PFSK-1 (cell line): ENCODE data around the gene BSND.

ENCODE experiments used
- FOXP2 ChIP-seq: optimal IDR thresholded peaks from 2 replicates; pipeline ENCODE3; 2011; ENCODE audit warnings: borderline replicate concordance, control low read depth, inconsistent platforms; ENCODE audit not compliant: insufficient read depth; ENCODE audit errors: extremely low read length, extremely low read depth
- POLR2AphosphoS5 ChIP-seq: IDR thresholded peaks from 2 replicates; pipeline ENCODE4 v1.6.1; 2012; ENCODE audit warnings: low read depth, mild to moderate bottlenecking, control low read depth, low read length, moderate library complexity
- SIN3A ChIP-seq: IDR thresholded peaks from 2 replicates; pipeline ENCODE4 v1.6.1; 2012; ENCODE audit warnings: mild to moderate bottlenecking, low read length, moderate library complexity, borderline replicate concordance; ENCODE audit not compliant: insufficient read depth
- TAF1 ChIP-seq: IDR thresholded peaks from 2 replicates; pipeline ENCODE4 v1.6.1; 2012; ENCODE audit warnings: low read length, control low read depth, borderline replicate concordance; ENCODE audit not compliant: insufficient read depth
- TF ChIP-seq, protein P1 (sequence below), 2 experiments: IDR thresholded peaks; 2 replicates each; pipeline versions ENCODE4 v1.6.1 to v1.8.0; 2011 to 2012; ENCODE audit warnings: low read depth in 2 of 2, low read length in 2 of 2, control low read depth in 1 of 2, inconsistent platforms in 1 of 2, mild to moderate bottlenecking in 1 of 2, moderate library complexity in 1 of 2; ENCODE audit not compliant: insufficient read depth in 1 of 2

BSND gene

GRCh38 chr1:55043011-55043410 is 44.3 kb downstream of the BSND start:
- TF ChIP-seq, protein P1, sequence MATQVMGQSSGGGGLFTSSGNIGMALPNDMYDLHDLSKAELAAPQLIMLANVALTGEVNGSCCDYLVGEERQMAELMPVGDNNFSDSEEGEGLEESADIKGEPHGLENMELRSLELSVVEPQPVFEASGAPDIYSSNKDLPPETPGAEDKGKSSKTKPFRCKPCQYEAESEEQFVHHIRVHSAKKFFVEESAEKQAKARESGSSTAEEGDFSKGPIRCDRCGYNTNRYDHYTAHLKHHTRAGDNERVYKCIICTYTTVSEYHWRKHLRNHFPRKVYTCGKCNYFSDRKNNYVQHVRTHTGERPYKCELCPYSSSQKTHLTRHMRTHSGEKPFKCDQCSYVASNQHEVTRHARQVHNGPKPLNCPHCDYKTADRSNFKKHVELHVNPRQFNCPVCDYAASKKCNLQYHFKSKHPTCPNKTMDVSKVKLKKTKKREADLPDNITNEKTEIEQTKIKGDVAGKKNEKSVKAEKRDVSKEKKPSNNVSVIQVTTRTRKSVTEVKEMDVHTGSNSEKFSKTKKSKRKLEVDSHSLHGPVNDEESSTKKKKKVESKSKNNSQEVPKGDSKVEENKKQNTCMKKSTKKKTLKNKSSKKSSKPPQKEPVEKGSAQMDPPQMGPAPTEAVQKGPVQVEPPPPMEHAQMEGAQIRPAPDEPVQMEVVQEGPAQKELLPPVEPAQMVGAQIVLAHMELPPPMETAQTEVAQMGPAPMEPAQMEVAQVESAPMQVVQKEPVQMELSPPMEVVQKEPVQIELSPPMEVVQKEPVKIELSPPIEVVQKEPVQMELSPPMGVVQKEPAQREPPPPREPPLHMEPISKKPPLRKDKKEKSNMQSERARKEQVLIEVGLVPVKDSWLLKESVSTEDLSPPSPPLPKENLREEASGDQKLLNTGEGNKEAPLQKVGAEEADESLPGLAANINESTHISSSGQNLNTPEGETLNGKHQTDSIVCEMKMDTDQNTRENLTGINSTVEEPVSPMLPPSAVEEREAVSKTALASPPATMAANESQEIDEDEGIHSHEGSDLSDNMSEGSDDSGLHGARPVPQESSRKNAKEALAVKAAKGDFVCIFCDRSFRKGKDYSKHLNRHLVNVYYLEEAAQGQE (IDR thresholded peaks at IDR 0.05; ENCODE audit: insufficient read depth in 1 of 2, low read depth in 2 of 2, low read length in 2 of 2) = no peak
- TF ChIP-seq TAF1 (no peak), FOXP2 (no peak), POLR2AphosphoS5 (no peak), SIN3A (no peak)

DNA sequence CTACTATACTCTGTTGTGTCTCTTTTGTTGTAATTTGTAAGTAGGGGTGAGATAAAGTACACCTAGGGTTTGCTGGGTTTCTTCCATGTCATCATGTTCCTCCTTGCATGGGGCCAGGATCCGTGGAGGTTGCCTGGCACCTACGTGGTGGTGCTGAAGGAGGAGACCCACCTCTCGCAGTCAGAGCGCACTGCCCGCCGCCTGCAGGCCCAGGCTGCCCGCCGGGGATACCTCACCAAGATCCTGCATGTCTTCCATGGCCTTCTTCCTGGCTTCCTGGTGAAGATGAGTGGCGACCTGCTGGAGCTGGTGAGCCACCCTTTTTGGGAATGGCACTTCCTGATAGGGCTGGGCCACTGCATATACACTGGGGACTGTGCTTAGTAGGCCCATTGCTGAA is 45.0 kb downstream of the BSND start:
- TF ChIP-seq FOXP2 = no peak

DNA sequence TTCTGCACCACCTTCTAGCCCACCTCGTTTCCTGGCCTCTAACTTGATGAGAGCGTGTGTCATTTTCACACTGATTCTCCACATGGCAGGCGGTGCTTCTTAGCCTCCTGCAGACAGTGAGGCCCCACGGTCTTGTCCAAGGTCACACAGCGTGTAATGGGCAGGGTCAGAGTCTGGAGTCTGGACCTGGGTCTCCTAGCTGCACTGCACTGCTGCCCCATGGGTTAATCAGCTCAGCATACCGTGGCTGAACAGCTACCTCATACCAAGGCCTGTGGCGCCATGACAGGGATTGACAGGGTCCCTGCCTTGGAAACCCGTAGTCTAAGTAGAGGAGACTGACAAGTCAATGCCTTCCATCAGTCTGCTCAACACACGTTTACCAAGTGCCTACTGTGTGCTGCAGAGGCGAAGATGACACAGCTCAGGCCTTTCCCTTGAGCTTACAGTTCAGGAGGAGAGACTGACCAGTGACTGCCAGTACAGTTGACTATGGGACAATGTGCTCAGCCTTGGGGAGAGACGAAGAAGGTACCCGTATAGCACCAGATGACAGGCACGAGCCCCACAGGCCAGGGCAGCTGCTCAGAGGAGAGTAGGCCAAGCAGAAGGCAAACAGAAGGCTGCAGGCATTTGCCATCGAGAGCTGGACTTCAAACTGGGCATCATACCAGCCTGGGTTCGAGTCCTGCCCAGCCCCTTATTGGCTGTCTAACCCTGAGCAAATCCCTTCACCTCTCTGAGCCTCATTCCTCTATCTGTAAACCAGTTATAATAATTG is 46.1 kb downstream of the BSND start:
- TF ChIP-seq TAF1 (no peak), FOXP2 (no peak)

DNA sequence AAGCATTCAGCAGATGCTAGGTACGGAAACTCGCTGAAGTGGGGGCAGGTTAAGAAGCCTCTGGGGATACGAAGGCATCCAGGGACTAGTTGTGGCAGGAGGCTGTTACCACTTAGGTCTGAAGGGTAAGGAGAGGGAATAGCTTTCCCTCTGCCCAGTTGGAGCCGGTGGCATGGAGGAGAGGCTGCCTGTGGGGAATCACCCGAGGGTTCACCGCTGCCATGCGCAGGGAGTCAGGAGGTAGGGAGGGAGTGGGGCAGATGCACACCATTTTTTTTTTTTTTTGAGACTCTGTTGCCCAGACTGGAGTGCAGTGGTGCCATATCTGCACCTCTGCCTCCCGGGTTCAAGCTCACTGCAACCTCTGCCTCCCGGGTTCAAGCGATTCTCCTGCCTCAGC is 46.7 kb downstream of the BSND start:
- TF ChIP-seq SIN3A (no peak), FOXP2 (no peak), TAF1 (no peak), POLR2AphosphoS5 (no peak)
- TF ChIP-seq, protein P1 (IDR thresholded peaks at IDR 0.05; ENCODE audit: insufficient read depth in 1 of 2, low read depth in 2 of 2, low read length in 2 of 2) = no peak

DNA sequence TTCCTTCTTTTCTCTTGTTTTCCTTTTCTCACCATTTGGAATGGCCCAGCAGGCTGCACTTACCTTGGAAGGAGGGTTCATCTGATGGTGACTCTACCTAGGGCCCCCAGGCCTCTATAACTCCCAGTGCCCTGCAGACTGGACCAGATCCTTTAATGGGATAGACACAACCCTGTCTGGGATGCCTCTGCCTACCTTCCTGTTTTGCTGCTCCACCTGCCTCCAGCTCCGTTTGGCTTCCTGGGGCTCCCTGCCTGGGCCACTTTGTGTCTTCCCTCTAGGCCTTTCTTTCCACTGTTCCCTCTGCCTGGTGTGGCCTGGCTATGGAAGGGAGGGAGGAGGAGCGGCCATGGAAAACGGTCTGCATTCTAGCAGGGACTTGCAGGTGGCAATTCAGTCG is 48.1 kb downstream of the BSND start:
- TF ChIP-seq, protein P1 (IDR thresholded peaks at IDR 0.05; ENCODE audit: insufficient read depth in 1 of 2, low read depth in 2 of 2, low read length in 2 of 2) = no peak
- TF ChIP-seq POLR2AphosphoS5 (no peak), SIN3A (no peak), FOXP2 (no peak)

DNA sequence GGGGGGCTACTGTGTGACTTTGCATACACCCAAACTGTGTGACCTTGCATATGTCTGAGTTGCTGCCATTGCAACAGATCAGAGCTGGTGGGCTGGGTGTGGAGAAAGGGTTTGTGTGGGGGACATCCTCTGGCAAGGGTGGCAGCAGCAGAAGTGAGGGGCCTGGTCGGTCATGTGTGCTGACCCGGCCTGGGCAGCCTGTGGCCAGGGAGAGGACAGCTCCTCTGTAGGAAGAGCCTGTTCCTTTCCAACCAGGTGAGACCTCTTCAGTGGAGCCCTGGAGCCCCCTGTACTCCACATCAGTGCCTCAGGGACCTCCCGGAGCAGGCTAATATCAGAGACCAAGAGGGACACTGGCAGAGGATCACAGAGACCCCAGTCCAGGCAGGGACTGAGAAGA is 48.9 kb downstream of the BSND start:
- no peak for TF ChIP-seq TAF1
- TF ChIP-seq SIN3A = no peak

- TF ChIP-seq POLR2AphosphoS5 (no peak), FOXP2 (no peak), SIN3A (no peak), TAF1 (no peak)
- TF ChIP-seq, protein P1 (IDR thresholded peaks at IDR 0.05; ENCODE audit: insufficient read depth in 1 of 2, low read depth in 2 of 2, low read length in 2 of 2) = no peak
Observed at GRCh38 chr1:55048453-55049270, 49.9 kb downstream of the BSND start.
